ENCODE measurements around the gene SHLD1.
"Not testable (repeated sequence)": the region's sequence is repeated elsewhere in the genome, so short reads cannot be mapped to it uniquely, and the experiment has no call there.

The SHLD1 gene

DNA sequence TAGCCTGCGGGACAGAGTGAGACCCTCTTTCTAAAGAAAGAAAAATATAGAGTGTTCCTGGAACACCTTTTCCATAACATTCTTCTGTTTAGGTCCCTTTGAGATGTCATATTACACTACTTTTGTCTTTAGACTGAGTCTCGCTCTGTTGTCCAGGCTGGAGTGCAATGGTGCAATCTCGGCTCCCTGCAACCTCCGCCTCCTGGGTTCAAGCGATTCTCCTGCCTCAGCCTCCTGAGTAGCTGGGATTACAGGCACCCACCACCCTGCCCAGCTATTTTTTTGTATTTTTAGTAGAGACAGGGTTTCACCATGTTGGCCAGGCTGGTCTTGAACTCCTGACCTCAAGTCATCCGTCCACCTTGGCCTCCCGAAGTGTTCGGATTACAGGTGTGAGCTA is 31.2 kb downstream of the SHLD1 start:
- not testable (repeated sequence) for DNase-seq (ENCODE audit: low read depth)

DNA sequence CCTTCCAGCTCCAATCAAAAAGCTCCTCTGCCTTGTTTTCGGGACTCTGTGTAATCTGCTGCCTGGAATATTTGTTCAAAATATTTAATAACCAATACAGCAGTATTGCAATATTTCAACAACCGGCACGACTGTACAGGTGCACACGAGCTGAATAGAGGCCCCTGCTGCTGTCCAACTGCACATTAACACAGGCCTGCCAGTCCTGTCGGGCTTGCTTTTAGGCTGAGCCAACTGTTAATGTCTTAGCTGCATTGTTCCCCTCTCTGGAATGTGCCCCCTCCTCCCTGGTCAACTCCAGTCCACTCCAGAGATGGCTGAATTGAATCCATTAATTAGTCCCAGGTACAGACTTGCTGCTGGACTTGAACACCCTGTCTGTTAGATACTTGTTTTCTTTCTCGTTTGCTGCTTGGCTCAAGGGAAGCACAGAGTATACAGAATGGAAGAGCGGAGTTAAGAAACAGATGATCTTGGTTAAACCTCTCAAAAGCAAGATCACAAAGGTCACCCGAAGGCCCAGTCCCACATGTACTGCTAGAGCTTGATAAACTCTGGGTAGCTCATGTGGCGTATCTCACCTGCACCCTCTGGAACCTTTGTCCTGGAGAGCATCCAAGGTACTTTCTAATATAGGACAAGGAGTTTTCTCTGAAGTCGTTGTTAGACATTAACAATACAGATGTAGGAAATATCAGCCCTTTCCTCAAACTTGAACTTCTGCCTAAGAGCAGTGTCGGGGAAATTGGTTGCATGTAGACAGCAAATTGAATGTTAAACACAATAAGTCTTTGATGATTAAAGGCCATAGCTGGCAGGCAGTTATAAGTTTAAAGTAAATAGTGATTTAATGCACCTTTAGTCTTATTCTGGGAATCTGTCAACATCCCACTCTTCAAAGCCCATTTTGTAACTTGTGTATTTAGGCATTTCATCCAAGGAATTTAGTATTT is 31.9 kb downstream of the SHLD1 start:
- DNase-seq (ENCODE audit: low read depth) = no peak

DNA sequence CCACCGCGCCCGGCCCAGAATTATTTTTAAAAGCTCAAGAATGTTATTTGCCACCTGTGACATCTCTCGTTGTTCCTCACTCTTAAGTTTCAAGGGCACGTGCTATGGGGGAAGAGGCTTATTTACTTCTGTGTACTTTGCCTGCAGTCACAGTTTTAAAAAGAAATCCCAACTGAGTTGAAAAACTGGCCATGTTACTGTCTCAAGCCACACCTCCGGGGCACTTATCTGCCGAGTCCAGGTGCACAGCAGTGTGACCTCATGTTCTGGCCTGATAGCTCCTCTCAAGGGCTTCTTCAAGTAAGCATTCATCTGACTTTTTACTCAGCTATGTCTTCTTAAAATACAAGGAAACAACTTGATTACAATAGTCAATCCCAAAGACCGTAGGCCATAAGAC is 34.5 kb downstream of the SHLD1 start:
- no peak for DNase-seq (ENCODE audit: low read depth)

DNA sequence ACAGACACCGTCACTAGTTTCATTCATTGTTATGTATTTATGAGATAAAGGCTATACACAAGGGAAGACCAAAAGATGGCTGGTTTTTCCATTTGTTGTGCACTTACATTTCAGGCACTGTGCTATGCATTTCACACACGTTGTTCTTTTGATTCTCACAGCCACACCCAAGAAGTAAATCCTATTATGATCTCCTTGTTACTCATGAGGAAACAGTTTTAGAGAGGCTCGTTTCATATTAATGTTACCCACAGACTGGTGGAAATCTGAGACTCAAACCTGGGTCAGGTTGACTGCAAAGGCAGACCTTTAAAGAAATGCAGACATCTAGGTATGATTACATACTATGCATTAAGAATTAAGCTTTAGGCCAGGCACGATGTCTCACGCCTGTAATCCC is 34.9 kb downstream of the SHLD1 start:
- DNase-seq (ENCODE audit: low read depth) = no peak

DNA sequence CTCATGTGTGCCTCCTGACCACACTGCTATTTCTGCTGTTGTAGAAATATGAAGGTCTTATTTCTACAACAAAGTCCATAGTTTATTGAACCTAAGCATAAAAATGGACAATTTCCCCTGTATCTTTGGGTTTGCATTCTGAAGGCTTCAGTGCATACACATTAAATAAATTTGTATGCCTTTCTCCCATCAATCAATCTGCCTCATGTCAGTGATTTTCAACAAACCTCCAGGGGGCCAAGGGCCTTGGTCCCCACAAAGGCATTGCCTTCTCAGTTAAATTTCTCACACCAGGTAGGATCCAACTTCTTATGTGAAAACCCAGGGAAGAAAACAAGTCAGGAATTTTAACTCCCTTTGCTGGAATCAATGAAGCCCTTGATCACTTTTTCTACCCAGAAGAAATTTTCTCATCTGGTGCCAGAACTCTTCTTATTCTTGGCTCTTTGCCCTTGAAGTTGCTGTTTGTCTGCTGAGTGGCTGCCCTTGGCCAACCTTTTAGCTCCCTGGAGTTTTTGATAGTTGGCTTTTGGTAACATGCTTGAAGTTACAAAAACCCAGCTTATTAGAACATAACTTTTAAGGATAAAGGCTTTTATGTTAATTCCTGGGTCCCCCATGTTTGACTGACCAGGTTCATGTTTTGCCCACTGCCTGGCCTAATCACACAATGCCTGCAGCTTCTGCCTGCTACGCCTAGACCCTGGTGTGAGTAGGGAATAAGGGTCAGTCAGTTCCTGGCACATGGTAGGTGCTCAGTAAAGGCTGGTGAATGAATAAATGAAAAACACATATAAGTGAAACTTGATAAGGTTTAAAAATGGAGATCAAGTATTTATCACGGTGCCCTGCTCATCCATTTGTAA is 37.0 kb downstream of the SHLD1 start:
- peak; percentile 72 for DNase-seq (ENCODE audit: low read depth)

DNA sequence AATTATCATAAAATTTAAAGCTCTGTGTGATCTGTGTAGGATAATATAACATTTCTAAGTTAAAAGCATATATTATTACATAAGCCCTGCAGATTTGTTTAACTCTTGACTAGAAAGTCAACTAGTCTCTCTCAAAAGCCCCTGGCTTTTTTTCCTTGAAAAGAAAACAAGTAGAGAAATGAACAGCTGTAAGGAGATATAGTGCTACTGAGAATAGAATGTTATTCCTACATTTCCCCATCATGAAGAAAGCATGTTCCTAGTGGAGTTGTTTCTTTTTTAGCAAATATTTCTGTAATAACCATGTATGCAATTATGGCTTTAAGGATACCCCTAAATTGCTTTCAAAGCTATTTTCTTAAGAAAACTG is 37.6 kb downstream of the SHLD1 start:
- no peak for DNase-seq (ENCODE audit: low read depth)

DNA sequence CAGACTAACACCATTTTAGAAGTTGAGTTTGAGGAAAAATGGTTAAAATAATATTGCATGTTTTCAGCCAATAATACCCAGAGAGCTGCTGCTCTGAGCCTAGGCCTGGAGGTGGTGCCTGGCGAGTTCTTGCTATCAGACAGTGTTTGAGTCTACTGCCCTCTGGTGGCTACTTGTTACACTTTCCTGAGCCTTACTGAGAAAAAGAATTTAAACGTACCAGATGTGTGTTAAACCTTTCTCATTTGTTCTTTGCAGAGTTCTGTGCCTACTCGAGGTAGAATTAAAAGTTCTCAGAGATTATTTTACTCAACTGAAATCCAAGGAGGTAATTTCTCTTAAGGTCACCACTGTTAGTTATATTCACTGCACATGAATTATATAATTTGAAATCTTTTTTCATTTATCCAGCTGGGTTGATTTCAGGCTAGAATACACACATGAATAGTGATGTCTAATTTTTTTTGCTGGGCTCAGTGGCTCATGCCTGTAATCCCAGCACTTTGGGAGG is 38.2 kb downstream of the SHLD1 start:
- DNase-seq (ENCODE audit: low read depth) = peak; percentile 72

DNA sequence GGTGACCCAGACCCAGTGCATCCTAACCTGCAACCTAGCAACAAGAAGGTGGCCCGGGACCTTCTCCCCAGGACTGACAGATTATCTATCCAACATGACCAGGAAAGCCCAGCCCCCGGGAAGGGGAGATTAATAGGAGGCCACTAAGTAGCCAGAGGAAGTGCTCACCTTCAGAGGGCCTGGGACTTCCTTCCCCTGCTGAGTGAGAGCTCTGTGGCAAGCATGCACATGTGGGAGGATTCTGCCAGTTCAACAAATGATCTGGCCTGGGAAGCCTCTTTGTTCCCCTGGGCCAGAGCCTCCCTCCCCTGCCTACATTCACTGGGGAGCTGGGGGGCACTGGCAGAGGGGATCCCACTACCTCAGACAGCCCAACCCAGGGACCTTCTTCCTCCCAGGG is 39.6 kb downstream of the SHLD1 start:
- DNase-seq (ENCODE audit: low read depth) = no peak

DNA sequence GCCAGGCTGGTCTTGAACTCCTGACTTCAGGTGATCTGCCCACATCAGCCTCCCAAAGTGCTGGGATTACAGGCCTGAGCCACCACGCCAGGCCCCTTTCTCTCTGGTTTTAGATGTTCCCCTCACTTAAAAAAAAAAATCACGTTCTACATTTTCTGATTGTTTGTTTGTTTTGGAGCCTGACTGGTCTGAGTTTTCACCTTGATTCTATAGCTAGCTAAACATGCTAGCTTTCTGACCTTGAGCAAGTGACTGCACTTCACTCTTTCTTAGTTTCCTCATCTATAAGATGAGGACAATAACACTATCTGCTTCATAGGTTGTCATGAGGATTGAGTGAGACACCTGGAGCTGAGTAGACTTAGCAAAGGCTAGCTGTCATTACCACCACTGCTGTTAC is 43.7 kb downstream of the SHLD1 start:
- no peak for DNase-seq (ENCODE audit: low read depth)

DNA sequence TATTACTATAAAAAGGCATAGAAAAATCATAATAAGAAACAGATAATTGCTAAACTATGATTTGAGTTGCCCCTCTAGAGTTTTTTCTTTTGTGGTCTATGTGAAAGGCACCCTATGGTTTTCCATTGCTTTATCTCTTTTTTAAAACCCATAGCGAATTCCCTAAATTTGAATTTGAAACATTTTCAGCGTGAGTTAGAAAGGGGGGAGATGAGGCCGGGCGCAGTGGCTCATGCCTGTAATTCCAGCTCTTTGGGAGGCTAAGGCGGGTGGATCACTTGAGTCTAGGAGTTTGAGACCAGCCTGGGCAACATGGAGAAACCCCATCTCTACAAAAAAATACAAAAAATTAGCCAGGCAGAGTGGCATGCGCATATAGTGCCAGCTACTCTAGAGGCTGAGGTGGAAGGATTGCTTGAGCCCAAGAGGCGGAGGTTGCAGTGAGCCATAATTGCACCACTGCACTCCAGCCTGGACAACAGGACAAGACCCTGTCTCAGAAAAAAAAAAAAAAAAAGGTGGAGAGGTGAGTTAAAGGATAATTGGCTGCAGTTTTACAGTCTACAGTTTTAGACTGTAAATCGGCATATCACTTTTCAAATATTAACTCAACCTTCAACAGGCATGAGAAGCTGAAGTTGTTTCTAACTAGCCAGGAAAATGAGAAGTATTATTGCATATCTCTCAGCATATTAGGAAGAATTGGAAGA is 46.3 kb downstream of the SHLD1 start:
- no peak for DNase-seq (ENCODE audit: low read depth)

DNA sequence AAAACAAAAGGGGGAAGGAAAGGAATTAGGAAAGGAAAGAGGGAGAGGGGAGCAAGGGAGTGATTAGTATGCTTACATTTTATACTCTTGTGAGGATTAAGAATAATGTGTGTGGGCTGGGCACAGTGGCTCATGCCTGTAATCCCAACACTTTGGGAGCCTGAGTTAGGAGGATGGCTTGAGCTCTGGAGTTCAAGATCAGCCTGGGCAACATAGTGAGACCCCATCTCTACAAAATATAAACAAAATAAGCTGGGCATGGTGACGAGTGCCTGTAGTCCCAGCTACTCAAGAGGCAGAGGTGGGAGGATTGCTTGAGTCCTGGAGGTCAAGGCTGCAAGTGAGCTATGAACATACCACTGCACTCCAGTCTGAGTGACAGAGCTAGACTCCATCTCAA is 47.0 kb downstream of the SHLD1 start:
- no peak for DNase-seq (ENCODE audit: low read depth)

DNA sequence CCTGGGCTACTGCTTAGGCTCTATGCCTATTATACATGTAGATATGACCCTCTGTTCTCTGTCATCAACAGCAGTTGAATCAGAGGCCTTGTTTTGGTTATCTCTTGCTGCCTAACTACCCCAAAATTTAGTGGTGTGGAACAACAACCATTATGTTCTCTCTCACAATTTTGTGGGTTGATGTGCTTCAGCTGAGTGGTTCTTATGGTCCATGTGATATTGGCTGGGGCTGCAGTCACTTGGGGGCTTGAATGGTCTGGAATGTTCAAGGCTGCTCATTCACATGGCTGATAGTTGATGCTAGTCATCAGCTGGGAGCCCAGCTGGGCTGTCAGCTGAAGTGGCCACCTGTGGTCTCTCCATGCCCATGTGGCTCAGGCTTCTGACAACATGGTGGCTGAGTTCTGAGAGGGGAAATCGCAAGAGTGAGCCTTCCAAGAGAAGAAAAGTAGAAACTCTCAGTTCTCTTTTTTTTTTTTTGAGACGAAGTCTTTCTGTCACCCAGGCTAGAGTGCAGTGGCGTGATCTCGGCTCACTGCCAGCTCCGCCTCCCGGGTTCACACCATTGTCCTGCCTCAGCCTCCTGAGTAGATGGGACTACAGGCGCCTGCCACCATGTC is 47.8 kb downstream of the SHLD1 start:
- no peak for DNase-seq (ENCODE audit: low read depth)

DNA sequence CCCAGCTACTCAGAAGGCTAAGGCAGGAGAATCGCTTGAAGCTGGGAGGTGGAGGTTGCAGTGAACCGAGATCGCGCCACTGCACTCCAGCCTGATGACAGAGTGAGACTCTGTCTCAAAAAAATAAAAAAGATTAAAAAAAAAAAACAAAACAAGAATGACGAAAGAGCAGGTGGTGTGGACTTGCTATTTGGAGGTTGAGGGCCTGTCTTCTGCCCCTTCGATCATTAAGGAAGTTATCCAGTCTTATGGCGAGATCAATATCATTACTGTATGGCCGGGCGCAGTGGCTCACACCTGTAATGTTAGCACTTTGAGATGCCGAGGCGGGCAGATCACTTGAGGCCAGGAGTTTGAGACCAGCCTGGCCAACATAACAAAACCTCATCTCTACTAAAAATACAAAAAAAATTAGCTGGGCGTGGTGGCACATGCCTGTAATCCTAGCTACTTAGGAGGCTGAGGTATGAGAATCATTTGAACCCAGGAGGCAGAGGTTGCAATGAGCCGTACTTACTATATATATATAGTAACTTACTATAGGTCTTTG is 53.6 kb downstream of the SHLD1 start:
- DNase-seq (ENCODE audit: low read depth) = not testable (repeated sequence)

DNA sequence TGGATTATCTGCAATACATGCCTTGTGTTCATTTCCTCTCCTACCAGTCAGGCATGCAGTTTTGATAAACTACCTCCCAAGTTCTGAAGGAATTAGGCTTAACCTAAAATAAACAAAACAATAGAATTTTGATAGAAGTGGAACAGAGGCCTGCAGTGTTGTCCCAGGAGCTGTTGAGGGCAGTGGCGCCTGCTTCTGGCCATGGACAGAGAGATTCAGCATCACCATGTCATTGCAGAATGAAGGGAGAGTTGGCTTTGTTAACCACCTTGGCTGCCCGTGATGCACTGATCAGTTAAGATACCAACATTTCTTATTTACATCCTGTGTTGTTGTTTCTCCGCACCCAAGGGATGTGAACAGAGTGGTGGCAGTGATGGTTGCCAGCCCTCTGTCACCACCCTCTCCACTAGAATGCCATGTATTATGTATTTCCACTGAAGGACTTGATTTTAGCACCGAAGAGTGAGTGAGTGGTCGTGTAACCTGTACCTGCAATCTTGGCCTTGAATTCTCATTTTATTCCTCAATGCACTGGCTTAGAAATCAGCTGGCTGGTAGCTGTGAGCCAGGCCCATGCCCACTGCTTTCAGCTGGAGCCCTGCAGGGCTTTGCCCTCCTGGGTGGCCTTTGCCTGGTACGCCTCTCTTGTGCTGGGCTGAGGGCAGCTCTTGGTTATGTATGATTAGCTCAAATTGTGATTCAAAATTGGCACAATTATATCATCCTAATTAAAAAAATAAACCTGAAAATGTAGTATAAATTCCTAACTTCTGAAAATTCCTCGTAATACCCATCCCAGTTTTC is 56.5 kb downstream of the SHLD1 start:
- DNase-seq (ENCODE audit: low read depth) = no peak

DNA sequence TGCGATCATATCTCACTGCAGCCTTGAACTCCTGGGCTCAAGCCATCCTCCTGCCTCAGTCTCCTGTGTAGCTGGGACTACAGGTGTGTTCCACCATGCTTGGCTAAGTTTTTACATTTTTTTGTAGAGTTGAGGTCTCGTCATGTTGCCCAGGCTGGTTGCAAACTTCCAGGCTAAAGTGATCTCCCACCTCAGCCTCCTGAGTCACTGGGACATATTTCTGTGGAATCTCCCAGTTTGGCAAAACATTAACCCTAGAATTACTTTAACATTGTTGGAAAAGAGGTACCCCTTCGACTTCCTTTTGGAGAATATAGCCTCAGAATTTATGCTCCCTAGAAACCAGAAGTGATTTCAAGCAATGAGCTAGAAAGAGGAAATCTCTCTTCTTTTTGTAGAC is 57.2 kb downstream of the SHLD1 start:
- DNase-seq (ENCODE audit: low read depth) = no peak

DNA sequence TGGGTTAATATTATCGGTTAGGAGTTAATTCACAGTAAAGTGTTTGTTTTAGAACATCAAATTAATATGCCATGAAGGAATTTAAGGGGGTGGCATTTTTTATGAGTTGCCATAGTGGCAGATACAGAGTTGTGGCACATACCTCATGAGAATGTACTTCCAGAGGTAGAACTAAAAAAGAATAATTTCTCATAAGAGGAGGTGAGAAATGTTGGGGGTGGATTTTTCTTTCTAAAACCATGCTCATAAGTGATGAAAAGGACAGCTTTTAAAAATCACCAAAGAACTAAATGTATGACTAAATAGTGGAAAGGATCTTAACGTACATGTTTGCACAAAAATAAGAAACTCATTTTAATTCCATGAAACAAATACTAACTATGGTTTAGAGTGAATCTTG is 58.7 kb downstream of the SHLD1 start:
- no peak for DNase-seq (ENCODE audit: low read depth)

DNA sequence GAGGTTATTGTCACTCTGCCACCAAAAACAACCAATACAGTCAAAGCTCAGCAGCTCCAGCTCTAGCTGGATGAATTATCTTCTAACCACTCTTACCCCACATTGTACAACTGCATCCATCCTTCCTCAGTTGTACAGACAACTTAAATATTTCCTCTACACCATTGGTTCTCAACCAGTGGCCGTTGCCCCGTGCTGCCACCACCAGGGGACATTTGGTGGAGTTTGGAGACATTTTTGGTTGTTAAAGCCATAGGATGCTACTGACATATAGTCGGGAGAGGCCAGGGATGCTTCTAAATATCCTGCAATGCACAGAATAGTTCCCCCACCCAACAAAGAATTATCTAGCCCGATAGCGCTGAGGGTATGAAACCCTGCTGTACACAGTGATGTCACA is 59.3 kb downstream of the SHLD1 start:
- DNase-seq (ENCODE audit: low read depth) = no peak

DNA sequence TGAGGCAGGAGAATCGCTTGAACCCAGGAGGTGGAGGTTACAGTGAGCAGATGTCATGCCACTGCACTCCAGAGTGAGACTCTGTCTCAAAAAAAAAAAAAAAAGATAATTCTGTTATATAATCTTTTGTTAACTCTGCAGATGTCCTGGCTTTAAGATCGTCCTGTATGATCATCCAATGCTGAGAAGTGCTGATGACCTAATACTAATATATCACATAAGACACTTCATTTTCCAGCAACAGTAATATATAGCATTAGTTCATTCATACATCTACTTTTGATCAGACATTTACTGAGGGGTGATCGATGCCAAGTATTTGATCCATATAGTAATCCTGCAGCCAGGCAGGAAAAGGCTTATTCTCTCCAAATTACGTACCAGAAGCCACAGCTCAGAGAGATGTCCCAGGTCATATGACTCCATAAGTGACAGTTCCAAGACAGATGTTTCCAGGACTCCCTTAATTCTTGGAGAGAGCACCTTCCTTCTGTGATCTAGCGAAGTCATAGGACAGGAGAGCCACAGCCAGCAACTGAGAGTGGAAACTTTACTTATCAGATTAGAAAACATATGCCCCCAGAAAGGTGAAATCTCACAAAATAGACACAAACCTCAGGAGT is 60.7 kb downstream of the SHLD1 start:
- no peak for DNase-seq (ENCODE audit: low read depth)

DNA sequence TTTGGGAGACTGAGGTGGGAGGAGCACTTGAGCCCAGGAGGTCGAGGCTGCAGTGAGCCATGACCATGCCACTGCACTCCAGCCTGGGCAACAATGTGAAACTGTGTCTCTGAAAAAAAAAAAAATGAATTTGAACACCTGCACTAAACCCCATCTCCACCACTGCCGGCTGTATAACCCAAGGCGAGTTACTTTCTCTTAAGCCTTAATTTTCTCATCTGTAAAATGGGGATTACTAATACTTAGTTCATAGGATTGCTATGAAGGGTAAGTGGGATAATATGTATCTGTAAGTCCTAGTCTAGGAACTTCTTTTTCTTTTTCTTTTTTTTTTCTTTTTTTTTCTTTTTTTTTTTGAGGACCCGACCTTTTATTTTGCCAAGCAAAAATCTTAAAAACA is 61.5 kb downstream of the SHLD1 start:
- no peak for DNase-seq (ENCODE audit: low read depth)

DNA sequence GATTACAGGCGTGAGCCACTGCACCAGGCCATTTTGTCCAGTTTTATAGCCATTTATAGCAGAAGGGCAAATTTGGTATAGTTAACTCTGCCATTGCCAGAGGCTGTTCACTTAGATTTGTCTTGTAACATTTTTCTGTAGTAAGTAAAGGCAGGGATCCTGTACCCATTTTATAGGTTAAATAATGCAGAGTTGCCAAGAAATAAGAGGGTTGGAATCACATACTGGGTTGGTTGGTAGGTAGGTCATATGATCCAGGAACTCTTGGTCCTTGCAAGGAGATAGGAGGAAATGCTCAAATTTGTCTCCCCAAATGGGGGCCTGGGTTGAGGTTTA is 68.1 kb downstream of the SHLD1 start:
- DNase-seq (ENCODE audit: low read depth) = no peak

All from stromal cell of bone marrow (primary cell).